Brain microvascular endothelial cell (primary cell): ENCODE data around the gene ROS1.

ENCODE experiments used
- DNase-seq: peaks from one replicate; pipeline ENCODE4 v3.0.0-alpha.2; 2020
- H3K27ac ChIP-seq: fragments of 250-450 bp; sonication (Bioruptor Pico); 2 replicates; pipeline ENCODE4 v1.5.1; 2020; ENCODE audit warnings: mild to moderate bottlenecking, moderate library complexity
- H3K27me3 ChIP-seq: fragments of 250-450 bp; sonication (Bioruptor Pico); replicated peaks from 2 replicates; pipeline ENCODE4 v1.5.1; 2020; ENCODE audit warnings: mild to moderate bottlenecking
- H3K36me3 ChIP-seq: fragments of 250-450 bp; sonication (Bioruptor Pico); replicated peaks from 2 replicates; pipeline ENCODE4 v1.5.1; 2020; ENCODE audit warnings: mild to moderate bottlenecking
- H3K4me3 ChIP-seq: 2 replicates; pipeline ENCODE4 v1.5.1; 2011; ENCODE audit warnings: low read depth, mild to moderate bottlenecking, control low read depth, low read length, moderate library complexity
- in situ Hi-C: cut with HindIII; loops from 2 replicates; pipeline ENCODE4 v1.10.0; 2017; ENCODE audit warnings: low sequenced_read_pairs, low pct_ligation_motif_present
- TF ChIP-seq, protein P1 (sequence below): IDR thresholded peaks from 2 replicates; pipeline ENCODE4 v1.5.1; 2011; ENCODE audit warnings: low read depth, mild to moderate bottlenecking, moderate library complexity, low read length, control low read depth, inconsistent platforms; ENCODE audit errors: missing control alignments

The ROS1 gene

GRCh38 chr6:117389227-117390057 is 36.3 kb downstream of the ROS1 start:
- Histone ChIP-seq H3K27me3 (no peaks in the 10 kb centered on the region), H3K27ac (no peak overlapping the region), H3K4me3 (no peak overlapping the region), H3K36me3 (no peaks in the 10 kb centered on the region)
- TF ChIP-seq, protein P1, sequence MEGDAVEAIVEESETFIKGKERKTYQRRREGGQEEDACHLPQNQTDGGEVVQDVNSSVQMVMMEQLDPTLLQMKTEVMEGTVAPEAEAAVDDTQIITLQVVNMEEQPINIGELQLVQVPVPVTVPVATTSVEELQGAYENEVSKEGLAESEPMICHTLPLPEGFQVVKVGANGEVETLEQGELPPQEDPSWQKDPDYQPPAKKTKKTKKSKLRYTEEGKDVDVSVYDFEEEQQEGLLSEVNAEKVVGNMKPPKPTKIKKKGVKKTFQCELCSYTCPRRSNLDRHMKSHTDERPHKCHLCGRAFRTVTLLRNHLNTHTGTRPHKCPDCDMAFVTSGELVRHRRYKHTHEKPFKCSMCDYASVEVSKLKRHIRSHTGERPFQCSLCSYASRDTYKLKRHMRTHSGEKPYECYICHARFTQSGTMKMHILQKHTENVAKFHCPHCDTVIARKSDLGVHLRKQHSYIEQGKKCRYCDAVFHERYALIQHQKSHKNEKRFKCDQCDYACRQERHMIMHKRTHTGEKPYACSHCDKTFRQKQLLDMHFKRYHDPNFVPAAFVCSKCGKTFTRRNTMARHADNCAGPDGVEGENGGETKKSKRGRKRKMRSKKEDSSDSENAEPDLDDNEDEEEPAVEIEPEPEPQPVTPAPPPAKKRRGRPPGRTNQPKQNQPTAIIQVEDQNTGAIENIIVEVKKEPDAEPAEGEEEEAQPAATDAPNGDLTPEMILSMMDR = no peak
- DNase-seq = no peak
- in situ Hi-C loops = no loop called here

DNA sequence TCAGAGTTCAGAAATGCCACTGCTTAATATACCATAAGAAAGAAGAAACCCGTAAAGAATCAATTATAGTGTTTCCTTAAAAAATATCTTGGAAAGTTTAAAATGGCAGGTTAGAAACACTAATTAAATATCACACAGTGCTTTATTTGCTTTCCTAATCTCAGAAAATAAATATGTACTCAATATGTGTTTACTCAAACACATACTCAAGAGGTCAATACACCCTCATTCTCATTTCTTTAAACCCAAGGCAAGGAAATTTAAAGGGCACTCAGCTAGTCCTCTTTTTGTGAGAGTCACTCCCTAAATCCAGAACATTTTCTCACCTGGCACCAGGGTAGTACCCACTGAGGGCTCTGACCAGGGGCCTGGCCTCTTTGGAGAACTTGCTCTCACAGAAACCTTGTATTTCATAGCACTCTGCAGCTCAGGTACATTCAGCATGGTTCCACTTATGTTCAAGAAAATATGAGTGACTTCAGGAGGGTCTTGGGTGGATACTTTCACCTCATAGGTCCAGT is 38.2 kb downstream of the ROS1 start:
- no peak overlapping the region for H3K4me3 ChIP-seq
- TF ChIP-seq, protein P1 = no peak
- DNase-seq = no peak
- no peaks in the 10 kb centered on the region for H3K36me3 ChIP-seq
- H3K27me3 ChIP-seq = no peaks in the 10 kb centered on the region
- H3K27ac ChIP-seq = no peak overlapping the region
- in situ Hi-C loops = no loop called here

DNA sequence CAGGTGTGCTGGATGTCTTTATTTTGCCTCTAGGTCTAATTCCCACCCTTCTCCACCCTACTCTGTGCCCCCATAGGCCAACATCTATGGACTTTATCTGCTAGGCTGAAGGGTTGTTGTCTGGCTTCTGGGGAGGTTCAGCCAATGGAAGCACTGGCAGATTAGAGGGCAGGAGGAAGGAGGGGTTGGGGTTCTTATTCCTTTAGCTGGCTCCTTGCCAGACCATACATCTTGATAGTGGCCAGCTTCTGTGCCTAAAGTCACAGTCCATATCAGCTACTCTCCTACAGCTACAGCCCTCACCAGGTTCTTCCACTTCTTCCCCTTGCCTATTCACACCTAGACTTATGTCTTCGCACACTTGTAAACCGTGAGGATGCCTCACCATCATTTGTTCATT is 41.1 kb downstream of the ROS1 start:
- no peak for DNase-seq
- TF ChIP-seq, protein P1 = no peak
- no peak overlapping the region for H3K4me3 ChIP-seq
- no peaks in the 10 kb centered on the region for H3K27me3 ChIP-seq
- no peaks in the 10 kb centered on the region for H3K36me3 ChIP-seq
- in situ Hi-C loops = no loop called here
- H3K27ac ChIP-seq = no peak overlapping the region

DNA sequence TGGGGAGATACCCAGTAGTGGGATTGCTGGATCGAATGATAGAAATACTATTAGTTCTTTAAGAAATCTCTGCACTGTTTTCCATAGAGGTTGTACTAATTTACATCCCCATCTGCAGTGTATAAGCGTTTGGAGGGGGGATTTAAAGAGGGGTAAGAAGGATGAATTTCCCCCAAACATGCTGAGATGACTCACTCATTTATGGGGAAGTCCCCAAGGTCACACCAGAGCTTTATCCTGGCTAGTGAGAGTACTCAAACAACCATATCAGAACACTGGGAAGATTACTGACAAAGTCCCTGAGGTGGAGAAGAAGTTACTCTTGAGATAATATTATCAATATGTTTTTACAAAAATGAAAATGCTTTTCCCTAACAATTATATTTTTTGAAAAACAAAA is 44.0 kb downstream of the ROS1 start:
- no peaks in the 10 kb centered on the region for H3K27me3 ChIP-seq
- H3K4me3 ChIP-seq = no peak overlapping the region
- no peak overlapping the region for H3K27ac ChIP-seq
- in situ Hi-C loops = no loop called here
- DNase-seq = no peak
- no peaks in the 10 kb centered on the region for H3K36me3 ChIP-seq
- TF ChIP-seq, protein P1 = no peak

DNA sequence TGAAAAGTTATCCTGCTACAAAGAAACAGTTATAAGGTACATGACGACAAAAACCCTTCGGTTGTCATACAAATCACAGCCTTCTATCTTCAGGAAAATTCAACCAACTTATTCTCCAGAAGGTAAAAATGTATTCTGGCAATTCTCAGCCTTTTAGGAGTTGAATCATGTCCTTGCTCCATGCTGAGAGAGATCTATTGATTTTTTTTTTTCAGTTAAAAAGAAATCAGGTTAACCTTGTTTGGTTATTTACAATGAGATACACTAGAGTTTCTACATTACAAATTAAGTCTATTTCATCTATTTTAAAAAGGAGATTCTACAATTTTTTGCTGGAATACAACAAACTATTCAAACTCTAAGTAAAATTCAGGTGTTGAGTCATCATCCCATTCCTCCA is 45.4 kb downstream of the ROS1 start:
- no peaks in the 10 kb centered on the region for H3K36me3 ChIP-seq
- H3K27ac ChIP-seq = no peak overlapping the region
- TF ChIP-seq, protein P1 = no peak
- DNase-seq = no peak
- H3K27me3 ChIP-seq = no peaks in the 10 kb centered on the region
- H3K4me3 ChIP-seq = no peak overlapping the region
- in situ Hi-C loops = no loop called here
